Ureter (tissue), 1 donor: ENCODE results near the gene DDAH2. TPM values are rescaled to one million over a fixed set of nuclear protein-coding genes. Genes with fewer than 3 reads are reported as not detected.

Source experiments
- DNase-seq: peaks from one replicate; pipeline ENCODE4 v3.0.0-alpha.2; 2020; ENCODE audit warnings: low spot score
- total RNA-seq: library from RNA; stranded (reverse); gene quantifications from one replicate; pipeline ENCODE4 v1.2.4, GENCODE V29; 2023
- donor health status: DM: yes; HTN: yes; CAD: no.

DDAH2 gene
- total RNA-seq, 1 donor from 2014 or later = 33.3 TPM

- DNase-seq = no peak
Observed at GRCh38 chr6:31761343-31761742, 32.2 kb upstream of the DDAH2 start.

- no peak for DNase-seq
Observed at GRCh38 chr6:31760790-31761189, 31.7 kb upstream of the DDAH2 start.

- no peak for DNase-seq
Observed at GRCh38 chr6:31758281-31758680, 29.2 kb upstream of the DDAH2 start.

DNA sequence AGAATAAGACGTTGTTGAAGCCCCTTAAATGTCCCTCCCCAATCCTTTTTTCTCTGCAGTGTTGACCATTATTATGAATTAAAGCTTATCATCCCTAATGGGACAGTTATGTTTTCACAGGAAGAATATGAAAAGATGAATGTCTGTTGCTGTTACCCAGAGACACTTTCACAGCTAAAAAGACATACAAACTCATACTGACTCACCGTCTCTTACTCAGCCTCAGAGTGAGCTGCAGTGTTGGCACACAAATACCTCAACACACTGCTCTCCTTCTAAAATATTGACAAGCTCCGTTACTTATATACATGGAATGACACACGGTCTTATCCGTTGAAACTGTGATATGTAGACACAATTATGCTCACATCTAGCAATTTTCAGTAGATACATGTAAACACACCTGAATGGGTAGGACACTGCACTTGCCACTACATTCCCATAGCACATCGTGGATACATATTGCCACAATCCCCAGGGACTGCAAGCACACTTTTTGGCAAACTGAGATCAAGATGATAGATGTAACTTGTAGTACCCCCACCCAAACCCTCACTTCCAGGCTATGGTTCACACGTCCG, 23.7 kb upstream of the DDAH2 start:
- no peak for DNase-seq

GRCh38 chr6:31750411-31751022, 21.4 kb upstream of the DDAH2 start:
- DNase-seq = no peak

GRCh38 chr6:31749301-31750036, 20.4 kb upstream of the DDAH2 start:
- DNase-seq = no peak

DNA sequence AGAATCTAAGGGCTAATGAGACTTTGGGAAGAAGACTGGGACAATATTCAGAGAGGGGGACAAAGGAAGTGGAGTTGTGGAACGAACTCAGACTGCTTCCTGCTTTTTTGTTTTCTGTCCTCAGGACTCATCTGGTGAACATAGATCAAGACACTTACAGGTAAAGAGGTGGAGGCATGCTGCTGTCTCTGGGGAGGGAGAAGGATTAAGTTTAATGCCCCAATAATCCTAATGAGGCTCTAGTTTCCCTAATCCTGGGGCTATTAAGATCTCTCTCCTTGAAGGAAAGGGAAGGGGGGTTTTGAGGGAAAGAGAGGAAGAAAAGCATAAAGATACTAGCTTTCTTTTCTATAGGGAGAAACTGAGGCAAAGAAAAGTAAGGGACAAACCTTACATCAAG, 15.3 kb upstream of the DDAH2 start:
- no peak for DNase-seq

DNA sequence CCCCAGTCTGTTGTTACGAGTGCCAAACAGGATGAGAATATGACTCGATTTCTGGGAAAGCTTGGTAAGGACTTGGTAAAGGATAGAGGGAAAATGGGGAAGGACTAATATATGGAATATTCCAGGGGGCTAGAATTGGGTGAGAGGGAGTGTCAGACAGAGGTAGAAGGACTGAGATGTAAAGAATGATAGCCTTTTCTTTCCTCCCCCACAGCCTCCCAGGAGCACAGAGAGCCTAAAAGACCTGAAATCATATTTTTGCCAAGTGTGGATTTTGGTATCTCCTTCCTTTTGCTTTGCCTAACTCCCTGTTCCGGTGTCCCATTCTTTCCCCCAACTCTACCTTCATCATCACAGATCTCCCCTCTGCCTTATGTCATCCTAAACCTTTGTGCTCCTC, 13.8 kb upstream of the DDAH2 start:
- DNase-seq = no peak

- no peak for DNase-seq
Observed at GRCh38 chr6:31741815-31742214, 12.7 kb upstream of the DDAH2 start.

DNA sequence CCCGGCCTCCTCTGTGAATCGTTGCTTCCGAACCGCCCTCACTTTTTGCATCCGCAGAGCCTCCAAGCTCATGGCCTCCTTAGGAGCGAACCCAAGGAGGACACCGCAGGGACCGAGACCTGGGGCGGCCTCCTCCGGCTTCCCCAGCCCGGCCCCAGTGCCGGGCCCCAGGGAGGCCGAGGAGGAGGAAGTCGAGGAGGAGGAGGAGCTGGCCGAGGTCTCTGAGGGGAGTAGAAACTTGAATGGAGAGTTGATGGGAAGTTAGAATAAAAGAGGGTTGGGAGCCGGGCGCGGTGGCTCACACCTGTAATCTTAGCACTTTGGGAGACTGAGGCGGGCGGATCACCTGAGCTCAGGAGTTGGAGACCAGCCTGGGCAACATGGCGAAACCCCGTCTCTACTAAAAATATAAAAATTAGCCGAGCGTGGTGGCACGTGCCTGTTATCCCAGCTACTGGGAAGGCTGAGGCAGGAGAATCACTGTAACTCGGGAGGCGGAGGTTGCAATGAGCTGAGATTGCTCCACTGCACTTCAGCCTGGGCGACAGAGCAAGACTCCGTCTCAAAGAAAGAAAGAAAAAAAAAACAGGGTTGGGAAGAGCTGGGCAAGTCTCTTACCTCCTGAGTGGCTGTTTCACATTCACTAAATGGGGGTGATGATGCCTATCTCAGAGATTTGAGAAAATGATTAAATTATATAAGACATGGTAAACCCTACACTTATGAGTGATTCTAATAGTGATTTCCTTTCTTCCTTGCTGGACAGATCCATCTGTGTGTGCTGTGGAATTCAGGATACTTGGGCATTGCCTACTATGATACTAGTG, 11.5 kb upstream of the DDAH2 start:
- no peak for DNase-seq

GRCh38 chr6:31739639-31740396, 10.7 kb upstream of the DDAH2 start, which contains the start of gene MSH5:
TSS of gene MSH5 (plus strand) at chr6:31740005. CDS start at chr6:31740467, 462 bp downstream.
- peak; percentile 98 for DNase-seq

GRCh38 chr6:31737991-31738979, 9.2 kb upstream of the DDAH2 start:
- DNase-seq = peak; percentile 79

DNA sequence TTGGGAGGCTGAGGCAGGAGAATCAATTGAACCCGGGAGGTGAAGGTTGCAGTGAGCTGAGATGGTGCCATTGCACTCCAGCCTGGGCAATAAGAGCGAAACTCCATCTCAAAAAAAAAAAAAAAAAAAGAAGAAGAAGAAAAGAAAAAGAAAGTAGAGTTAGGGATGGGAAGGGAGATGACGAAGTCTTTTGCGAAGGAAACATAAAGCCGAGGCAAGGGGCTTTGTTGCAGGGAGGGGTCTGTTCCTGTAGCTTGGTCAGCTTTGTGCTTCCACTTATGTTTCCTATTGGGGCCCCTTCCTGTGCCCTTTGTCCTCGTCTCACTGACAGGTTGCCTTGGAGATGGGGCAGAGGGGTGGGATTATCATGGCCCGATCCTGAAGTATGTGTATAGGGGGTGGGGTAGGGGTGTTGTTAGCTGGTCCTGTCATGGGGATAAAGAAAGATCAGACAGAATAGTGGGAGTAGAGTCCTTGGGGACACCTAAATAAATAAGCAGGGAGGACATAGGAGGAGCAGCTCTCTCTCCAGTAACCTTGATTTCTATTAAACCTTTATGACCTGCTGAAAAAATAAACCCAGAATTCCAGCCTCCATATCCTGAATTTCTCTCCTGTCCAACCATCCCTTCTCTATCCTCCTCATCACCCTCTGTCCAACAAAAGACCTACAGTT, 8.4 kb upstream of the DDAH2 start:
- DNase-seq = no peak

DNA sequence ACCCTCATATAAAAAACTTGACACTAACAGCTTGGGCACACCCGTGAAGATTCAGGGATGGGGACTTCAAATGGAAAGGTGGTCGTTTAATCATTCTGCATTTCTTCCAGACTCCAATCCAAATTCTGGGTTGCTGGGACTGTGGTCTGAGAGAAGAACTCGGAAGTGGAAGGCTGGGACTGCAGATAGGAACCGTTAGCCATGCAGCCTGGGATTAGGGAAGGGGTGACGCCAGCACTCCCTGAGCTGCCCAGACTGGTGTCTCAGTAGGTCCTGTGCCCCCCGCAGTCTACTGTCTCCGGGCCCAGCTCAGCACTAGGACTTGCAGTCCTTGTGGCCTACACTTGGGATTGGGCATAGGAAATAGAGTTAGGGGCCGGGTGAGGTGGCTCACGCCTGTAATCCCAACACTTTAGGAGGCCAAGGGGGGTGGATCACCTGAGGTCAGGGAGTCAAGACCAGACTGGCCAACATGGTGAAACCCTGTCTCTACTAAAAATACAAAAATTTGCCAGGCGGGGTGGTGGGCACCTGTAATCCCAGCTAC, 7.7 kb upstream of the DDAH2 start:
- no peak for DNase-seq

- DNase-seq = peak; percentile 93
Observed at GRCh38 chr6:31736021-31736767, 7.1 kb upstream of the DDAH2 start, which contains the start of gene CLIC1. TSS of gene CLIC1 (minus strand) at chr6:31736530. CDS start at chr6:31736300, 230 bp downstream.

DNA sequence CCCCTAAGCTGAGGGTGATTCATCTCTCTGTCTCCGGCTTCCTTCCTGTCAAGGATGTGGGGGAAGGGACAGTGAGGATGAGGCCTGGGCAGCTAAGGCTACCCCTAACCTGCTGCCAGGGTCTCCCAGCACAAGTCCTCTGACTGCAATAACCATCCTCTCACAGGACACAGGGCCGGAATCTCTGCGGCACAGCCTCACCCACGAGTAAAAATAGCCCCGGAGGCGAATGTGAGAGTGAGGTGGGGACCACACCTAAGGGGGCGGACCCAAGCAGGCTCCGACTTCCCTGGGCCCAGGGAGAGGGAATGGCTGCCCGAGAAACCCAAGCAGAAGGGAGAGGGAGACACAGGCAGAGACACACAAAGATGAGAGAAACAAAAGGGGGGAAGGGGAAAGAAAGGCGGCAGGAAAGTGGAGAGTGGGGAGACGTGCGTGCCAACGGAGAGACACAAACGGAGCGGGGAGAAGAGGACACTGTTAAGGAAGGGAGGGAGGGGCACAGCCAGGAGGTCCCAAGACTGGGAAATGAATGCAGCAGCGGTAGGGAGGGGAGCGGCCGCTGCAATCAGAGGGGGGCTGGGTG, 5.8 kb upstream of the DDAH2 start:
- DNase-seq = peak; percentile 69

- DNase-seq = no peak
Observed at GRCh38 chr6:31734247-31734820, 5.2 kb upstream of the DDAH2 start.

DNA sequence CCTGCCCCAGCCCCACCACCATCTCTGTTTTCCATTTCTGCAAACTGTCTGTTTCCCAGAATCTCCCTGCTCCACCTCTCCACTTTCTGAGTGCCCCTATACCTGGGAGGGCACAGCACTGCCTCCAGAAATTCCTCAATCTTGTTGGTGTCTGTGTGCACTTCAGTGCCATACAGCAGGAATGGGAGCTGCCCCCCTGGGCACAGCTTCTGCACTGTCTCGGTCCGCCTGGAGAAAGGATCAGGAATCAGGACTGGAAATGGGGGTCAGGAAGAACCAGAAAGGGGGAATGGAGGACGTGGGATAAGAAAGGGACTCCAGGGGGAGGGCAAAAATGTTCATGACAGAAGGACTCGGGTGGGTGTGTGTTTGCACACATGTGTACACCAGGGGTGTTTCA, 4.6 kb upstream of the DDAH2 start:
- DNase-seq = no peak
